ENCODE results near the gene FOS.

FOS gene

DNA sequence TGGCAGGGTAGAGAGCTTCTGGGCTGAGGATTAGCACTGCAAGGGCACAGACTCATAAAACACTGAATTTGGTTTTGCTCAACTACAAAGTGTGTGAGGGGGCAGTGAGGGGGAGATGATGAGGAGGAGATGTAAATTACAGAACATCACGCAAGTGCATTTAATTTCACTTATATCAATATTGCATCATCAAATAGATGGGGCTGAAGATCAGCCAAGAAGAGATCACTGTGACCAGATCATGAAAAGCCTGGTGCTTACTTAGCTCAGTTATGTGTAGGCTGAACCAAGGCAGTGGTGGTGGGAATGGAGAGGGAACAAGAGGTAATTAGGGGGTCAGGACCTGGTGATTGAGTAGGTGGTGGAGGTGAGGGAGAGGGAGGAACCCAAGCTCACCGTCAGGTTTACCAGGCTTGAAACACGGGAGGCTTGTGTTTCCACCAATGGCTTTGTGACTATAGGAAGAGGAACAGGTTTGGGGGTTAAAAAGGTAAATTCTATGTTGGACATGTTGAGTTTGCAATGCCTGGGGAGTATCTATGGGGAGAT is 11.3 kb downstream of the FOS start:
- H3K18ac ChIP-seq (ENCODE audit: low read depth in 1 of 2, low read length in 2 of 2) = peak overlapping the region in 1 of 2 experiments; percentile 56
- H3K4me1 ChIP-seq (ENCODE audit: control insufficient read depth, insufficient read depth, low read depth, low read length) = peaks cover 6% of the 10 kb centered on the region
- H4K8ac ChIP-seq (ENCODE audit: low read length) = no peak overlapping the region
- H4K91ac ChIP-seq (ENCODE audit: low read length) = no peak overlapping the region
- no peak overlapping the region for H2BK15ac ChIP-seq (ENCODE audit: low read depth, poor library complexity, severe bottlenecking)
- peak overlapping the region in 1 of 2 experiments; percentile 18 for H3K4ac ChIP-seq (ENCODE audit: low read depth in 1 of 2, low read length in 2 of 2)
- H2BK12ac ChIP-seq (ENCODE audit: low read length in 2 of 2) = peak overlapping the region in 1 of 2 experiments; percentile 55
- no peak overlapping the region for H3K27ac ChIP-seq (ENCODE audit: low read length, poor library complexity, severe bottlenecking)
- DNase-seq = no peak
- no peak overlapping the region for H3K4me2 ChIP-seq (ENCODE audit: low read length, poor library complexity, severe bottlenecking)
- no peak overlapping the region for H2BK120ac ChIP-seq (ENCODE audit: low read depth, low read length)
- no peak overlapping the region for H2BK5ac ChIP-seq (ENCODE audit: low read depth, low read length, poor library complexity, severe bottlenecking)
- no peak overlapping the region for H2AK5ac ChIP-seq (ENCODE audit: low read length, severe bottlenecking)
- H3K4me3 ChIP-seq (ENCODE audit: insufficient read depth in 1 of 2, low read depth in 1 of 2, low read length in 2 of 2) = no peak overlapping the region
- H3K14ac ChIP-seq (ENCODE audit: low read length in 2 of 2) = no peak overlapping the region
- peaks cover 0 to 23% of the 10 kb centered on the region in 2 experiments for H3K27me3 ChIP-seq (ENCODE audit: control insufficient read depth in 1 of 2, insufficient read depth in 1 of 2, low read length in 2 of 2)
- no peak overlapping the region for H2AFZ ChIP-seq (ENCODE audit: low read depth, low read length)
- no peaks in the 10 kb centered on the region for H3K9me3 ChIP-seq (ENCODE audit: control insufficient read depth, low read length)
- no peaks in the 10 kb centered on the region for H3K79me1 ChIP-seq (replicated peaks; ENCODE audit: low read length, poor library complexity, severe bottlenecking)
- H3K9ac ChIP-seq (ENCODE audit: low read length) = no peak overlapping the region
- H3K36me3 ChIP-seq (ENCODE audit: control insufficient read depth in 1 of 2, insufficient read depth in 2 of 2, low read depth in 1 of 2, low read length in 2 of 2) = no peaks in the 10 kb centered on the region
- 88% methylated on average over 2 of the region's 3 CpGs for WGBS
- H3K23ac ChIP-seq (ENCODE audit: low read length in 2 of 2) = no peak overlapping the region

DNA sequence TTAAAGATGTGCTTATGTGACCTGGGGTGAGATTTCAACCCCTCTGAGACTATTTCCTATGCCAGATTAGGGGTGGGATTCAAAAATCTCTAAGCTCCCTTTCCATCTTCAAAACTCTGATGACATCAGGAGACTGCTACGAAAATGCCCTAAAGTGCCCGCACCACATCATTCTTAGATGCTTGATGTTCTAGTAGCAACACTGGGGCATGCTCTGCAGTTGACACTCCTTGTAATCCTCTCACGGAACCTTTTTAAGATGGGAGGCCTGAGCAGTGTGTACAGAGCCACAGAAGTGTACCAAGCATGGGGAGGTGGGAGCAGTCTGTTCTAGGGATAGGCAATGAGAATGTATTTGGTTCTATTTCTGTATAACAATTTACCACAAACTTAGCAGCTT is 12.2 kb downstream of the FOS start:
- H3K4me3 ChIP-seq (ENCODE audit: insufficient read depth in 1 of 2, low read depth in 1 of 2, low read length in 2 of 2) = no peak overlapping the region
- H3K23ac ChIP-seq (ENCODE audit: low read length in 2 of 2) = no peak overlapping the region
- peaks cover 0 to 23% of the 10 kb centered on the region in 2 experiments for H3K27me3 ChIP-seq (ENCODE audit: control insufficient read depth in 1 of 2, insufficient read depth in 1 of 2, low read length in 2 of 2)
- peaks cover 9% of the 10 kb centered on the region for H3K4me1 ChIP-seq (ENCODE audit: control insufficient read depth, insufficient read depth, low read depth, low read length)
- no peak overlapping the region for H3K9ac ChIP-seq (ENCODE audit: low read length)
- H2BK15ac ChIP-seq (ENCODE audit: low read depth, poor library complexity, severe bottlenecking) = no peak overlapping the region
- H2BK12ac ChIP-seq (ENCODE audit: low read length in 2 of 2) = no peak overlapping the region
- no peak overlapping the region for H3K14ac ChIP-seq (ENCODE audit: low read length in 2 of 2)
- no peak overlapping the region for H2BK120ac ChIP-seq (ENCODE audit: low read depth, low read length)
- DNase-seq = no peak
- no peak overlapping the region for H2BK5ac ChIP-seq (ENCODE audit: low read depth, low read length, poor library complexity, severe bottlenecking)
- H3K36me3 ChIP-seq (ENCODE audit: control insufficient read depth in 1 of 2, insufficient read depth in 2 of 2, low read depth in 1 of 2, low read length in 2 of 2) = no peaks in the 10 kb centered on the region
- H4K91ac ChIP-seq (ENCODE audit: low read length) = no peak overlapping the region
- no peak overlapping the region for H3K18ac ChIP-seq (ENCODE audit: low read depth in 1 of 2, low read length in 2 of 2)
- no peaks in the 10 kb centered on the region for H3K9me3 ChIP-seq (ENCODE audit: control insufficient read depth, low read length)
- H2AFZ ChIP-seq (ENCODE audit: low read depth, low read length) = no peak overlapping the region
- H2AK5ac ChIP-seq (ENCODE audit: low read length, severe bottlenecking) = no peak overlapping the region
- H3K27ac ChIP-seq (ENCODE audit: low read length, poor library complexity, severe bottlenecking) = no peak overlapping the region
- 96% methylated on average over 3 of the region's 3 CpGs for WGBS
- no peak overlapping the region for H4K8ac ChIP-seq (ENCODE audit: low read length)
- H3K79me1 ChIP-seq (replicated peaks; ENCODE audit: low read length, poor library complexity, severe bottlenecking) = no peaks in the 10 kb centered on the region
- H3K4me2 ChIP-seq (ENCODE audit: low read length, poor library complexity, severe bottlenecking) = no peak overlapping the region
- H3K4ac ChIP-seq (ENCODE audit: low read depth in 1 of 2, low read length in 2 of 2) = no peak overlapping the region

GRCh38 chr14:75291331-75291730 is 12.7 kb downstream of the FOS start:
- H3K4me2 ChIP-seq (ENCODE audit: low read length, poor library complexity, severe bottlenecking) = no peak overlapping the region
- no peaks in the 10 kb centered on the region for H3K9me3 ChIP-seq (ENCODE audit: control insufficient read depth, low read length)
- no peaks in the 10 kb centered on the region for H3K36me3 ChIP-seq (ENCODE audit: control insufficient read depth in 1 of 2, insufficient read depth in 2 of 2, low read depth in 1 of 2, low read length in 2 of 2)
- H2AFZ ChIP-seq (ENCODE audit: low read depth, low read length) = no peak overlapping the region
- no peak overlapping the region for H3K27ac ChIP-seq (ENCODE audit: low read length, poor library complexity, severe bottlenecking)
- no peak for DNase-seq
- no peak overlapping the region for H3K14ac ChIP-seq (ENCODE audit: low read length in 2 of 2)
- no peak overlapping the region for H3K9ac ChIP-seq (ENCODE audit: low read length)
- WGBS = 80% methylated on average over 5 of the region's 5 CpGs
- H2BK120ac ChIP-seq (ENCODE audit: low read depth, low read length) = no peak overlapping the region
- no peak overlapping the region for H3K18ac ChIP-seq (ENCODE audit: low read depth in 1 of 2, low read length in 2 of 2)
- no peak overlapping the region for H4K91ac ChIP-seq (ENCODE audit: low read length)
- no peak overlapping the region for H3K4me3 ChIP-seq (ENCODE audit: insufficient read depth in 1 of 2, low read depth in 1 of 2, low read length in 2 of 2)
- no peaks in the 10 kb centered on the region for H3K79me1 ChIP-seq (replicated peaks; ENCODE audit: low read length, poor library complexity, severe bottlenecking)
- H3K4ac ChIP-seq (ENCODE audit: low read depth in 1 of 2, low read length in 2 of 2) = no peak overlapping the region
- H2AK5ac ChIP-seq (ENCODE audit: low read length, severe bottlenecking) = no peak overlapping the region
- H3K23ac ChIP-seq (ENCODE audit: low read length in 2 of 2) = no peak overlapping the region
- no peak overlapping the region for H2BK5ac ChIP-seq (ENCODE audit: low read depth, low read length, poor library complexity, severe bottlenecking)
- H3K27me3 ChIP-seq (ENCODE audit: control insufficient read depth in 1 of 2, insufficient read depth in 1 of 2, low read length in 2 of 2) = peaks cover 0 to 23% of the 10 kb centered on the region in 2 experiments
- no peak overlapping the region for H2BK15ac ChIP-seq (ENCODE audit: low read depth, poor library complexity, severe bottlenecking)
- H4K8ac ChIP-seq (ENCODE audit: low read length) = no peak overlapping the region
- H3K4me1 ChIP-seq (ENCODE audit: control insufficient read depth, insufficient read depth, low read depth, low read length) = peaks cover 11% of the 10 kb centered on the region
- no peak overlapping the region for H2BK12ac ChIP-seq (ENCODE audit: low read length in 2 of 2)

- H2AK5ac ChIP-seq (ENCODE audit: low read length, severe bottlenecking) = no peak overlapping the region
- H3K36me3 ChIP-seq (ENCODE audit: control insufficient read depth in 1 of 2, insufficient read depth in 2 of 2, low read depth in 1 of 2, low read length in 2 of 2) = no peaks in the 10 kb centered on the region
- peaks cover 0 to 23% of the 10 kb centered on the region in 2 experiments for H3K27me3 ChIP-seq (ENCODE audit: control insufficient read depth in 1 of 2, insufficient read depth in 1 of 2, low read length in 2 of 2)
- H3K9me3 ChIP-seq (ENCODE audit: control insufficient read depth, low read length) = no peaks in the 10 kb centered on the region
- no peak overlapping the region for H2AFZ ChIP-seq (ENCODE audit: low read depth, low read length)
- no peak overlapping the region for H4K8ac ChIP-seq (ENCODE audit: low read length)
- H2BK15ac ChIP-seq (ENCODE audit: low read depth, poor library complexity, severe bottlenecking) = peak overlapping the region; percentile 69
- H2BK120ac ChIP-seq (ENCODE audit: low read depth, low read length) = peak overlapping the region; percentile 11
- no peak overlapping the region for H3K14ac ChIP-seq (ENCODE audit: low read length in 2 of 2)
- no peak overlapping the region for H3K18ac ChIP-seq (ENCODE audit: low read depth in 1 of 2, low read length in 2 of 2)
- peak overlapping the region; percentile 86 for H4K91ac ChIP-seq (ENCODE audit: low read length)
- H3K4me3 ChIP-seq (ENCODE audit: insufficient read depth in 1 of 2, low read depth in 1 of 2, low read length in 2 of 2) = no peak overlapping the region
- peak overlapping the region; percentile 29 to 54 for H2BK12ac ChIP-seq (ENCODE audit: low read length in 2 of 2)
- H3K23ac ChIP-seq (ENCODE audit: low read length in 2 of 2) = no peak overlapping the region
- WGBS = 83% methylated on average over 9 of the region's 9 CpGs
- peaks cover 11% of the 10 kb centered on the region for H3K4me1 ChIP-seq (ENCODE audit: control insufficient read depth, insufficient read depth, low read depth, low read length)
- no peak overlapping the region for H2BK5ac ChIP-seq (ENCODE audit: low read depth, low read length, poor library complexity, severe bottlenecking)
- no peak overlapping the region for H3K4me2 ChIP-seq (ENCODE audit: low read length, poor library complexity, severe bottlenecking)
- H3K4ac ChIP-seq (ENCODE audit: low read depth in 1 of 2, low read length in 2 of 2) = no peak overlapping the region
- no peak for DNase-seq
- H3K9ac ChIP-seq (ENCODE audit: low read length) = no peak overlapping the region
- no peaks in the 10 kb centered on the region for H3K79me1 ChIP-seq (replicated peaks; ENCODE audit: low read length, poor library complexity, severe bottlenecking)
- H3K27ac ChIP-seq (ENCODE audit: low read length, poor library complexity, severe bottlenecking) = no peak overlapping the region
These were observed 13.5 kb downstream of the FOS start for GRCh38 chr14:75292101-75292563.

All from mesenchymal stem cell (in vitro differentiated cells and primary cell).